Activated CD8-positive, alpha-beta memory T cell treated with anti-CD3 and anti-CD28 coated beads, Interleukin-2, amount 50 U/mL, for 4 hours (primary cell): Measurements from ENCODE around the gene SRGAP2B.
"Not testable (repeated sequence)": the region's sequence is repeated elsewhere in the genome, so short reads cannot be mapped to it uniquely, and the experiment has no call there.

Source experiments
- DNase-seq: peaks from one replicate; pipeline ENCODE4 v3.0.0-alpha.2; 2020

SRGAP2B gene

GRCh38 chr1:145036019-145036418, 59.1 kb downstream of the SRGAP2B start:
- DNase-seq, result not testable (repeated sequence)

GRCh38 chr1:145033523-145033922, 61.6 kb downstream of the SRGAP2B start:
- not testable (repeated sequence) for DNase-seq

GRCh38 chr1:145027251-145027650, 67.9 kb downstream of the SRGAP2B start:
- DNase-seq, result not testable (repeated sequence)

GRCh38 chr1:145025286-145025685, 69.8 kb downstream of the SRGAP2B start:
- DNase-seq, result not testable (repeated sequence)

- DNase-seq, result not testable (repeated sequence)
Measured at GRCh38 chr1:145022259-145022658, 72.9 kb downstream of the SRGAP2B start.

- DNase-seq, result not testable (repeated sequence)
Measured at GRCh38 chr1:145021749-145022148, 73.4 kb downstream of the SRGAP2B start.

GRCh38 chr1:145019709-145020108, 75.4 kb downstream of the SRGAP2B start:
- DNase-seq, result not testable (repeated sequence)

- not testable (repeated sequence) for DNase-seq
Measured at GRCh38 chr1:145017725-145018124, 77.4 kb downstream of the SRGAP2B start.

- not testable (repeated sequence) for DNase-seq
Measured at GRCh38 chr1:145016492-145016862, 78.7 kb downstream of the SRGAP2B start.

GRCh38 chr1:145015744-145016491, 79.2 kb downstream of the SRGAP2B start:
- not testable (repeated sequence) for DNase-seq

- DNase-seq, result not testable (repeated sequence)
Measured at GRCh38 chr1:145013353-145013752, 81.8 kb downstream of the SRGAP2B start.

GRCh38 chr1:145011811-145012210, 83.3 kb downstream of the SRGAP2B start:
- not testable (repeated sequence) for DNase-seq

- not testable (repeated sequence) for DNase-seq
Measured at GRCh38 chr1:145010580-145010979, 84.5 kb downstream of the SRGAP2B start.

GRCh38 chr1:145009928-145010327, 85.2 kb downstream of the SRGAP2B start:
- not testable (repeated sequence) for DNase-seq

- DNase-seq, result not testable (repeated sequence)
Measured at GRCh38 chr1:145008388-145008787, 86.7 kb downstream of the SRGAP2B start.

- DNase-seq, result not testable (repeated sequence)
Measured at GRCh38 chr1:145005142-145005541, 90.0 kb downstream of the SRGAP2B start.

- not testable (repeated sequence) for DNase-seq
Measured at GRCh38 chr1:145001381-145001780, 93.7 kb downstream of the SRGAP2B start.

- DNase-seq, result not testable (repeated sequence)
Measured at GRCh38 chr1:145000743-145001326, 94.3 kb downstream of the SRGAP2B start.

- not testable (repeated sequence) for DNase-seq
Measured at GRCh38 chr1:145000074-145000742, 94.9 kb downstream of the SRGAP2B start.

- DNase-seq, result not testable (repeated sequence)
Measured at GRCh38 chr1:144998981-144999273, 96.2 kb downstream of the SRGAP2B start.

- DNase-seq, result not testable (repeated sequence)
Measured at GRCh38 chr1:144998134-144998980, 96.8 kb downstream of the SRGAP2B start.

GRCh38 chr1:144995833-144996410, 99.2 kb downstream of the SRGAP2B start:
- DNase-seq, result not testable (repeated sequence)
